Coronary artery (tissue), 2 donors: ENCODE measurements around the gene GBX1.

Experiments used
- DNase-seq: peaks from one replicate; pipeline ENCODE4 v3.0.0-alpha.2; 2017; ENCODE audit warnings: low spot score
- H3K27ac ChIP-seq, 2 donors: fragments of 200-600 bp; sonication (generic); one replicate each; pipeline ENCODE4 v1.5.1; 2016 to 2019
- H3K4me3 ChIP-seq: fragments of 200-600 bp; sonication (generic); 2 replicates; pipeline ENCODE4 v1.5.1; 2016; ENCODE audit warnings: mild to moderate bottlenecking, moderate library complexity
- TF ChIP-seq, protein P1 (sequence below): fragments of 200-600 bp; sonication (generic); IDR thresholded peaks from one replicate; pipeline ENCODE4 v1.5.1; 2019; ENCODE audit warnings: antibody characterized with exemption

Gene GBX1

DNA sequence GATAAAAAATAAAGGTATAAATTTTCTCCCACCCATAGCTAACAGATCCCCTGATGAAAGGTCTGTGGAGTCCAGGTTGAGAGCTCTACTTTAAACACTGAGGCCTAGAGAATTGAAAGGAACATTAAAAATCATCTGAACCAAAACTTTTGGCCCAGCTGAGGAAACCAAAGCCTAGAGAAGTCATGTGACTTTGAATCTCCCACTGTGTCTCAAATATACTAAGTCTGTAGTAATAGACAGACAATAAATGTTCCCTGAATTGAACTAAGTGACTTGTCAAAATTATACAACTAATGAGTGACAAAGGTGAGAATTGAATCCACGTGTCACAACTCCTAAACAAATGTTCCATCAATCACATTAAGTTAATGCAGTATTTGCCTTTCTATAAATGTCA is 5.7 kb downstream of the GBX1 start:
- no peak overlapping the region for H3K27ac ChIP-seq
- H3K4me3 ChIP-seq, result no peak overlapping the region
- TF ChIP-seq, protein P1, sequence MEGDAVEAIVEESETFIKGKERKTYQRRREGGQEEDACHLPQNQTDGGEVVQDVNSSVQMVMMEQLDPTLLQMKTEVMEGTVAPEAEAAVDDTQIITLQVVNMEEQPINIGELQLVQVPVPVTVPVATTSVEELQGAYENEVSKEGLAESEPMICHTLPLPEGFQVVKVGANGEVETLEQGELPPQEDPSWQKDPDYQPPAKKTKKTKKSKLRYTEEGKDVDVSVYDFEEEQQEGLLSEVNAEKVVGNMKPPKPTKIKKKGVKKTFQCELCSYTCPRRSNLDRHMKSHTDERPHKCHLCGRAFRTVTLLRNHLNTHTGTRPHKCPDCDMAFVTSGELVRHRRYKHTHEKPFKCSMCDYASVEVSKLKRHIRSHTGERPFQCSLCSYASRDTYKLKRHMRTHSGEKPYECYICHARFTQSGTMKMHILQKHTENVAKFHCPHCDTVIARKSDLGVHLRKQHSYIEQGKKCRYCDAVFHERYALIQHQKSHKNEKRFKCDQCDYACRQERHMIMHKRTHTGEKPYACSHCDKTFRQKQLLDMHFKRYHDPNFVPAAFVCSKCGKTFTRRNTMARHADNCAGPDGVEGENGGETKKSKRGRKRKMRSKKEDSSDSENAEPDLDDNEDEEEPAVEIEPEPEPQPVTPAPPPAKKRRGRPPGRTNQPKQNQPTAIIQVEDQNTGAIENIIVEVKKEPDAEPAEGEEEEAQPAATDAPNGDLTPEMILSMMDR, result no peak
- DNase-seq, result no peak

- no peak overlapping the region for H3K27ac ChIP-seq
- TF ChIP-seq, protein P1, result no peak
- DNase-seq, result no peak
- H3K4me3 ChIP-seq, result no peak overlapping the region
Measured at GRCh38 chr7:151157645-151158329, 9.7 kb downstream of the GBX1 start.

GRCh38 chr7:151152643-151153513 is 14.6 kb downstream of the GBX1 start:
- no peak overlapping the region for H3K4me3 ChIP-seq
- TF ChIP-seq, protein P1, result no peak
- no peak overlapping the region for H3K27ac ChIP-seq
- DNase-seq, result no peak

DNA sequence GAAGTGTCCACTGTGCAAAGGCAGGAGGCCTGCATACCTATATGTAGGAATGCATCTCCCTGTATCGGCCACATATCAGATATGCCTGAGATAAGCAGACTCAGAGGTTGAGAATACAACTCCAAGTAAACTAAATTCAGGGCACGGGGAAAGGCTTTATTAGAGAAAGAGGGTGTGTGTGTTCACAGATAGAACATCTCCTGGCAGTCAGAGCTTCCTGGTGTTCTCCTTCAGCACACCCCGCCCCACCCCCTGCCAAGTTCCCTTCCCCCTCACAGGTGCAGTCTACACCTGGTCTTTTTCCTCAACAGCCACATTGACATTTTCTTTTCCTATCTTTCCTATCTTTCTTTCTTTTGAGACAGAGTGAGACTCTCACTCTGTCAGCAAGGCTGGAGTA is 17.1 kb downstream of the GBX1 start:
- TF ChIP-seq, protein P1, result no peak
- no peak for DNase-seq
- Histone ChIP-seq H3K27ac (no peak overlapping the region), H3K4me3 (no peak overlapping the region)

DNA sequence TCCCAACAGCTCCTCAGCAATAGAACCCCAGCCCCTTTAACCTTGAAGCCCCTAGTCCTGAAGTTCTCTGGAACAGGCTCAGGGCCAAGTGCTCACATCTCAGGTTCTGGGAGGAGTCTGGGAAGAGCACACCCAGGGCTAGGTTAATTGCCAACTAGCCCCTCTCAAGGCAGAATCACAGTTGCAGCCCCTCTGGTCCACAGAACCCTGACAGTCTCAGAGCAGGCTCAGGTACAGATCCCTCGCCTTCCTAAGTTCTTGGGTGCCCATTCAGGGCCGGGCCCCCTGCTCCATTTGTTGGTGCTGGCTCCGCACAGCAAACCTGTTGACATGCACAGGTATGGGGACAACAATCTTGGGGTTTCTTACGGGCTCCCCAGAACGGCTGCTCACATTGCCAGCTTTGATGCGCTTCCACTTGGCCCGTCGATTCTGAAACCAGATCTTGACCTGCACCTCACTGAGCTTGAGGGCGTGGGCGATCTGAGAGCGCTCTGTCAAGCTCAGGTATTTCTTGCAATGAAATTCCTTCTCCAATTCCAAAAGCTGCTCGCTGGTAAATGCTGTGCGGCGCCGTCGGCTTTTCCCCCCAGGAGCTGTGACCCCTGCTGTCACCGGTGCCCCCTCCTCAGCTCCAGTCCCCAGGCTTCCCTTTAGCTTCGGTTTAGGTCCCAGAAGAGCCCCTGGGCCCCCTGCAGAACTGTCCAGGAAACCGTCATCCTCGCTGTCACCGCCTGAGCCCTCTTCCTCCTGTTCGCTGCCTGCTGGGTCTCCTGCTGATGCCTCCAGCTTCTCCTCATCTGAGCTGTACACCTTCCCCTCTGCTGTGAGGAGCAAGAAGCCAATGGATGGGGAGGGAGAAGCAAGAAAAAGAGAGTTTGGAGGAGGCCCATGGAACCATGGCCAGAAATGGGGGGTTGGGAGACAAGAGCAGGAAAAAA is 18.9 kb downstream of the GBX1 start:
- DNase-seq, result peak; percentile 56
- TF ChIP-seq, protein P1, result no peak
- Histone ChIP-seq H3K27ac (no peak overlapping the region), H3K4me3 (no peak overlapping the region)

- no peak for DNase-seq
- Histone ChIP-seq H3K4me3 (no peak overlapping the region), H3K27ac (no peak overlapping the region)
- TF ChIP-seq, protein P1, result no peak
Measured at GRCh38 chr7:151146761-151147160, 20.7 kb downstream of the GBX1 start.
